GM23338 (cell line): ENCODE measurements around the gene ENTHD1. TPM values are rescaled to one million over a fixed set of nuclear protein-coding genes. Genes with fewer than 3 reads are reported as not detected.

Source experiments
- ATAC-seq: fragments of 200-7000 bp; cut with Tn5 transposase; 3 replicates; pipeline ENCODE4 v1.9.1; 2020
- DNase-seq: peaks from one replicate; pipeline ENCODE4 v3.0.0-alpha.2; 2015; ENCODE audit warnings: low spot score
- H2AFZ ChIP-seq: fragments of 200-600 bp; sonication (generic); 2 replicates; pipeline ENCODE4 v1.8.0; 2016; ENCODE audit warnings: antibody characterized with exemption, mild to moderate bottlenecking, moderate library complexity
- H3F3A ChIP-seq: fragments of 200-600 bp; sonication (generic); replicated peaks from 2 replicates; pipeline ENCODE4 v1.8.0; 2017; ENCODE audit warnings: antibody characterized with exemption, mixed run types, low read depth
- H3K27ac ChIP-seq: fragments of 200-600 bp; sonication (generic); 2 replicates; pipeline ENCODE4 v1.6.1; 2016; ENCODE audit warnings: low read depth
- H3K27me3 ChIP-seq: fragments of 200-600 bp; sonication (generic); 2 replicates; pipeline ENCODE4 v1.8.0; 2016; ENCODE audit warnings: mild to moderate bottlenecking, mixed run types, moderate library complexity; ENCODE audit not compliant: insufficient read depth
- H3K36me3 ChIP-seq: fragments of 200-600 bp; sonication (generic); 2 replicates; pipeline ENCODE4 v1.8.0; 2016; ENCODE audit warnings: mild to moderate bottlenecking; ENCODE audit not compliant: insufficient read depth
- H3K4me1 ChIP-seq: fragments of 200-600 bp; sonication (generic); 2 replicates; pipeline ENCODE4 v1.8.0; 2016; ENCODE audit warnings: mild to moderate bottlenecking, moderate library complexity; ENCODE audit not compliant: insufficient read depth
- H3K4me2 ChIP-seq: fragments of 200-600 bp; sonication (generic); 2 replicates; pipeline ENCODE4 v1.7.1; 2017; ENCODE audit warnings: mixed run types
- H3K4me3 ChIP-seq: fragments of 200-600 bp; sonication (generic); 2 replicates; pipeline ENCODE4 v1.6.1; 2016; ENCODE audit warnings: mixed run types
- H3K79me2 ChIP-seq: fragments of 200-600 bp; sonication (generic); replicated peaks from 2 replicates; pipeline ENCODE4 v1.8.0; 2017; ENCODE audit warnings: mild to moderate bottlenecking; ENCODE audit not compliant: insufficient read depth
- H3K9me2 ChIP-seq: fragments of 200-600 bp; sonication (generic); 2 replicates; pipeline ENCODE4 v1.8.0; 2017; ENCODE audit not compliant: insufficient read depth
- H4K20me1 ChIP-seq: fragments of 200-600 bp; sonication (generic); replicated peaks from 2 replicates; pipeline ENCODE4 v1.8.0; 2017; ENCODE audit warnings: mild to moderate bottlenecking; ENCODE audit not compliant: insufficient read depth
- H3K27ac Mint-ChIP-seq: 2 replicates; pipeline ENCODE4 v1.8.0; 2020; ENCODE audit warnings: inconsistent platforms, mild to moderate bottlenecking, moderate library complexity, mixed read lengths
- H3K27me3 Mint-ChIP-seq: 3 replicates; pipeline ENCODE4 v1.8.0; 2022; ENCODE audit warnings: low read depth, mild to moderate bottlenecking, moderate library complexity, mixed read lengths, inconsistent platforms; ENCODE audit not compliant: insufficient read depth, poor library complexity
- H3K36me3 Mint-ChIP-seq: 3 replicates; pipeline ENCODE4 v1.8.0; 2021; ENCODE audit warnings: low read depth, mild to moderate bottlenecking, inconsistent platforms, moderate library complexity, mixed read lengths
- H3K4me1 Mint-ChIP-seq: 3 replicates; pipeline ENCODE4 v1.8.0; 2020; ENCODE audit warnings: mild to moderate bottlenecking, inconsistent platforms, mixed read lengths
- H3K4me3 Mint-ChIP-seq: 3 replicates; pipeline ENCODE4 v1.8.0; 2021; ENCODE audit warnings: moderate library complexity, mild to moderate bottlenecking, inconsistent platforms, mixed read lengths
- H3K9me3 Mint-ChIP-seq: 3 replicates; pipeline ENCODE4 v1.8.0; 2020; ENCODE audit warnings: moderate library complexity, mild to moderate bottlenecking, inconsistent platforms, mixed read lengths
- EZH2 ChIP-seq: fragments of 200-600 bp; sonication (generic); IDR thresholded peaks from one replicate; pipeline ENCODE4 v1.8.0; 2017; ENCODE audit warnings: antibody characterized with exemption, mild to moderate bottlenecking, low read depth; ENCODE audit not compliant: unreplicated experiment
- JUNB ChIP-seq: IDR thresholded peaks from one replicate; pipeline ENCODE4 v1.6.1; 2016; ENCODE audit warnings: antibody characterized with exemption; ENCODE audit not compliant: unreplicated experiment
- NANOG ChIP-seq: IDR thresholded peaks from 2 replicates; pipeline ENCODE4 v1.6.1; 2016; ENCODE audit warnings: antibody characterized with exemption, borderline replicate concordance
- STAT1 ChIP-seq: IDR thresholded peaks from one replicate; pipeline ENCODE4 v1.6.1; 2016; ENCODE audit warnings: antibody characterized with exemption; ENCODE audit not compliant: unreplicated experiment
- ZNF114 ChIP-seq: fragments of 250-450 bp; sonication (Bioruptor Pico); IDR thresholded peaks from 2 replicates; pipeline ENCODE4 v1.5.0; 2020; ENCODE audit warnings: mild to moderate bottlenecking, moderate library complexity
- polyA plus RNA-seq: library from polyadenylated mRNA; unstranded; fragments of >200 nt; fragmentation: Nextera tagmentation; extraction: Ambion mirVana; gene quantifications from 2 replicates; pipeline ENCODE4 v1.2.1, GENCODE V29; 2016
- total RNA-seq: library from RNA; depleted of rRNA; stranded (reverse); fragments of >200 nt; shearing (Covaris generic); gene quantifications from 2 replicates; pipeline ENCODE4 v1.2.3, GENCODE V29; 2014
- TF ChIP-seq, protein P1 (sequence below), 2 experiments: fragments of 200-600 bp in 1 of 2; sonication (generic) in 1 of 2; conservative IDR thresholded peaks; 2 replicates each; pipeline versions ENCODE4 v1.5.1 to v1.6.1; 2016 to 2017; ENCODE audit warnings: antibody characterized with exemption in 2 of 2, low read depth in 2 of 2, mild to moderate bottlenecking in 2 of 2, moderate library complexity in 1 of 2
- TF ChIP-seq, protein P2 (sequence below): IDR thresholded peaks from one replicate; pipeline ENCODE4 v1.6.1; 2018; ENCODE audit warnings: antibody characterized with exemption; ENCODE audit not compliant: unreplicated experiment
- TF ChIP-seq, protein P3 (sequence below): IDR thresholded peaks from 2 replicates; pipeline ENCODE4 v1.6.1; 2016; ENCODE audit warnings: antibody characterized with exemption
- TF ChIP-seq, protein P4 (sequence below): fragments of 250-450 bp; sonication (Bioruptor Pico); IDR thresholded peaks from 2 replicates; pipeline ENCODE4 v1.5.0; 2020; ENCODE audit warnings: mild to moderate bottlenecking, moderate library complexity

Gene ENTHD1
- total and polyA plus RNA-seq, 2 experiments from 2014 or later, result not detected

DNA sequence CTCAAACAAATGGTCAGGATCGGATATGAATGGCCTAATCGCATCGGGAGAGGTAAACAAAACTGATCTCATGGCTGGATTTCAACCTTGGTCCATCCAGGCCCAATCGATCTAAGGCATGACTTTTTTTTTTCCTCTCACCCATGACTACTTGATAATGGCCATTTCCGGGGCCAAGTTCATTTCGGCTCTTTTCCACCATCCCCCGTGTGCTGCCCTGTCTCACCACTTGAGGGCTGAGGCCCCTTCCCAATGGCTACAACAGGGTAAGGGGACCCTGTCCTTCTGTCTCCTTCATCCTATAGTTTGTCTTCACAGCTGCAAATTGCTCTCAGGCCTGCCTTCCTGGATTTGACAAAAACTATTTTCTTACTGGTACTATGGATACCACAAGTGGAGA is 34.0 kb upstream of the ENTHD1 start:
- Histone ChIP-seq H3K4me2 (no peak overlapping the region), H3K4me1 (peaks cover 6% of the 10 kb centered on the region; the same call in 1 of the 2 replicates), H3K9me2 (no peaks in the 10 kb centered on the region), H3K27ac (no peak overlapping the region), H3F3A (no peaks in the 10 kb centered on the region), H3K4me3 (no peak overlapping the region), H3K27me3 (no peaks in the 10 kb centered on the region), H3K79me2 (no peaks in the 10 kb centered on the region), H3K36me3 (no peaks in the 10 kb centered on the region), H2AFZ (peak overlapping the region; percentile 69; the same call in 1 of the 2 replicates), H4K20me1 (no peaks in the 10 kb centered on the region)
- TF ChIP-seq NANOG, result no peak
- TF ChIP-seq, protein P1, sequence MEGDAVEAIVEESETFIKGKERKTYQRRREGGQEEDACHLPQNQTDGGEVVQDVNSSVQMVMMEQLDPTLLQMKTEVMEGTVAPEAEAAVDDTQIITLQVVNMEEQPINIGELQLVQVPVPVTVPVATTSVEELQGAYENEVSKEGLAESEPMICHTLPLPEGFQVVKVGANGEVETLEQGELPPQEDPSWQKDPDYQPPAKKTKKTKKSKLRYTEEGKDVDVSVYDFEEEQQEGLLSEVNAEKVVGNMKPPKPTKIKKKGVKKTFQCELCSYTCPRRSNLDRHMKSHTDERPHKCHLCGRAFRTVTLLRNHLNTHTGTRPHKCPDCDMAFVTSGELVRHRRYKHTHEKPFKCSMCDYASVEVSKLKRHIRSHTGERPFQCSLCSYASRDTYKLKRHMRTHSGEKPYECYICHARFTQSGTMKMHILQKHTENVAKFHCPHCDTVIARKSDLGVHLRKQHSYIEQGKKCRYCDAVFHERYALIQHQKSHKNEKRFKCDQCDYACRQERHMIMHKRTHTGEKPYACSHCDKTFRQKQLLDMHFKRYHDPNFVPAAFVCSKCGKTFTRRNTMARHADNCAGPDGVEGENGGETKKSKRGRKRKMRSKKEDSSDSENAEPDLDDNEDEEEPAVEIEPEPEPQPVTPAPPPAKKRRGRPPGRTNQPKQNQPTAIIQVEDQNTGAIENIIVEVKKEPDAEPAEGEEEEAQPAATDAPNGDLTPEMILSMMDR (conservative IDR thresholded peaks at IDR 0.05; ENCODE audit: low read depth in 2 of 2), result peak; percentile 60 to 64
- no peak for TF ChIP-seq EZH2
- TF ChIP-seq, protein P2, sequence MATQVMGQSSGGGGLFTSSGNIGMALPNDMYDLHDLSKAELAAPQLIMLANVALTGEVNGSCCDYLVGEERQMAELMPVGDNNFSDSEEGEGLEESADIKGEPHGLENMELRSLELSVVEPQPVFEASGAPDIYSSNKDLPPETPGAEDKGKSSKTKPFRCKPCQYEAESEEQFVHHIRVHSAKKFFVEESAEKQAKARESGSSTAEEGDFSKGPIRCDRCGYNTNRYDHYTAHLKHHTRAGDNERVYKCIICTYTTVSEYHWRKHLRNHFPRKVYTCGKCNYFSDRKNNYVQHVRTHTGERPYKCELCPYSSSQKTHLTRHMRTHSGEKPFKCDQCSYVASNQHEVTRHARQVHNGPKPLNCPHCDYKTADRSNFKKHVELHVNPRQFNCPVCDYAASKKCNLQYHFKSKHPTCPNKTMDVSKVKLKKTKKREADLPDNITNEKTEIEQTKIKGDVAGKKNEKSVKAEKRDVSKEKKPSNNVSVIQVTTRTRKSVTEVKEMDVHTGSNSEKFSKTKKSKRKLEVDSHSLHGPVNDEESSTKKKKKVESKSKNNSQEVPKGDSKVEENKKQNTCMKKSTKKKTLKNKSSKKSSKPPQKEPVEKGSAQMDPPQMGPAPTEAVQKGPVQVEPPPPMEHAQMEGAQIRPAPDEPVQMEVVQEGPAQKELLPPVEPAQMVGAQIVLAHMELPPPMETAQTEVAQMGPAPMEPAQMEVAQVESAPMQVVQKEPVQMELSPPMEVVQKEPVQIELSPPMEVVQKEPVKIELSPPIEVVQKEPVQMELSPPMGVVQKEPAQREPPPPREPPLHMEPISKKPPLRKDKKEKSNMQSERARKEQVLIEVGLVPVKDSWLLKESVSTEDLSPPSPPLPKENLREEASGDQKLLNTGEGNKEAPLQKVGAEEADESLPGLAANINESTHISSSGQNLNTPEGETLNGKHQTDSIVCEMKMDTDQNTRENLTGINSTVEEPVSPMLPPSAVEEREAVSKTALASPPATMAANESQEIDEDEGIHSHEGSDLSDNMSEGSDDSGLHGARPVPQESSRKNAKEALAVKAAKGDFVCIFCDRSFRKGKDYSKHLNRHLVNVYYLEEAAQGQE, result no peak
- TF ChIP-seq, protein P3, sequence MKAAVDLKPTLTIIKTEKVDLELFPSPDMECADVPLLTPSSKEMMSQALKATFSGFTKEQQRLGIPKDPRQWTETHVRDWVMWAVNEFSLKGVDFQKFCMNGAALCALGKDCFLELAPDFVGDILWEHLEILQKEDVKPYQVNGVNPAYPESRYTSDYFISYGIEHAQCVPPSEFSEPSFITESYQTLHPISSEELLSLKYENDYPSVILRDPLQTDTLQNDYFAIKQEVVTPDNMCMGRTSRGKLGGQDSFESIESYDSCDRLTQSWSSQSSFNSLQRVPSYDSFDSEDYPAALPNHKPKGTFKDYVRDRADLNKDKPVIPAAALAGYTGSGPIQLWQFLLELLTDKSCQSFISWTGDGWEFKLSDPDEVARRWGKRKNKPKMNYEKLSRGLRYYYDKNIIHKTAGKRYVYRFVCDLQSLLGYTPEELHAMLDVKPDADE, result no peak
- no peak for TF ChIP-seq ZNF114 (CRISPR knock-in tag)
- no peak for TF ChIP-seq JUNB
- TF ChIP-seq, protein P4, sequence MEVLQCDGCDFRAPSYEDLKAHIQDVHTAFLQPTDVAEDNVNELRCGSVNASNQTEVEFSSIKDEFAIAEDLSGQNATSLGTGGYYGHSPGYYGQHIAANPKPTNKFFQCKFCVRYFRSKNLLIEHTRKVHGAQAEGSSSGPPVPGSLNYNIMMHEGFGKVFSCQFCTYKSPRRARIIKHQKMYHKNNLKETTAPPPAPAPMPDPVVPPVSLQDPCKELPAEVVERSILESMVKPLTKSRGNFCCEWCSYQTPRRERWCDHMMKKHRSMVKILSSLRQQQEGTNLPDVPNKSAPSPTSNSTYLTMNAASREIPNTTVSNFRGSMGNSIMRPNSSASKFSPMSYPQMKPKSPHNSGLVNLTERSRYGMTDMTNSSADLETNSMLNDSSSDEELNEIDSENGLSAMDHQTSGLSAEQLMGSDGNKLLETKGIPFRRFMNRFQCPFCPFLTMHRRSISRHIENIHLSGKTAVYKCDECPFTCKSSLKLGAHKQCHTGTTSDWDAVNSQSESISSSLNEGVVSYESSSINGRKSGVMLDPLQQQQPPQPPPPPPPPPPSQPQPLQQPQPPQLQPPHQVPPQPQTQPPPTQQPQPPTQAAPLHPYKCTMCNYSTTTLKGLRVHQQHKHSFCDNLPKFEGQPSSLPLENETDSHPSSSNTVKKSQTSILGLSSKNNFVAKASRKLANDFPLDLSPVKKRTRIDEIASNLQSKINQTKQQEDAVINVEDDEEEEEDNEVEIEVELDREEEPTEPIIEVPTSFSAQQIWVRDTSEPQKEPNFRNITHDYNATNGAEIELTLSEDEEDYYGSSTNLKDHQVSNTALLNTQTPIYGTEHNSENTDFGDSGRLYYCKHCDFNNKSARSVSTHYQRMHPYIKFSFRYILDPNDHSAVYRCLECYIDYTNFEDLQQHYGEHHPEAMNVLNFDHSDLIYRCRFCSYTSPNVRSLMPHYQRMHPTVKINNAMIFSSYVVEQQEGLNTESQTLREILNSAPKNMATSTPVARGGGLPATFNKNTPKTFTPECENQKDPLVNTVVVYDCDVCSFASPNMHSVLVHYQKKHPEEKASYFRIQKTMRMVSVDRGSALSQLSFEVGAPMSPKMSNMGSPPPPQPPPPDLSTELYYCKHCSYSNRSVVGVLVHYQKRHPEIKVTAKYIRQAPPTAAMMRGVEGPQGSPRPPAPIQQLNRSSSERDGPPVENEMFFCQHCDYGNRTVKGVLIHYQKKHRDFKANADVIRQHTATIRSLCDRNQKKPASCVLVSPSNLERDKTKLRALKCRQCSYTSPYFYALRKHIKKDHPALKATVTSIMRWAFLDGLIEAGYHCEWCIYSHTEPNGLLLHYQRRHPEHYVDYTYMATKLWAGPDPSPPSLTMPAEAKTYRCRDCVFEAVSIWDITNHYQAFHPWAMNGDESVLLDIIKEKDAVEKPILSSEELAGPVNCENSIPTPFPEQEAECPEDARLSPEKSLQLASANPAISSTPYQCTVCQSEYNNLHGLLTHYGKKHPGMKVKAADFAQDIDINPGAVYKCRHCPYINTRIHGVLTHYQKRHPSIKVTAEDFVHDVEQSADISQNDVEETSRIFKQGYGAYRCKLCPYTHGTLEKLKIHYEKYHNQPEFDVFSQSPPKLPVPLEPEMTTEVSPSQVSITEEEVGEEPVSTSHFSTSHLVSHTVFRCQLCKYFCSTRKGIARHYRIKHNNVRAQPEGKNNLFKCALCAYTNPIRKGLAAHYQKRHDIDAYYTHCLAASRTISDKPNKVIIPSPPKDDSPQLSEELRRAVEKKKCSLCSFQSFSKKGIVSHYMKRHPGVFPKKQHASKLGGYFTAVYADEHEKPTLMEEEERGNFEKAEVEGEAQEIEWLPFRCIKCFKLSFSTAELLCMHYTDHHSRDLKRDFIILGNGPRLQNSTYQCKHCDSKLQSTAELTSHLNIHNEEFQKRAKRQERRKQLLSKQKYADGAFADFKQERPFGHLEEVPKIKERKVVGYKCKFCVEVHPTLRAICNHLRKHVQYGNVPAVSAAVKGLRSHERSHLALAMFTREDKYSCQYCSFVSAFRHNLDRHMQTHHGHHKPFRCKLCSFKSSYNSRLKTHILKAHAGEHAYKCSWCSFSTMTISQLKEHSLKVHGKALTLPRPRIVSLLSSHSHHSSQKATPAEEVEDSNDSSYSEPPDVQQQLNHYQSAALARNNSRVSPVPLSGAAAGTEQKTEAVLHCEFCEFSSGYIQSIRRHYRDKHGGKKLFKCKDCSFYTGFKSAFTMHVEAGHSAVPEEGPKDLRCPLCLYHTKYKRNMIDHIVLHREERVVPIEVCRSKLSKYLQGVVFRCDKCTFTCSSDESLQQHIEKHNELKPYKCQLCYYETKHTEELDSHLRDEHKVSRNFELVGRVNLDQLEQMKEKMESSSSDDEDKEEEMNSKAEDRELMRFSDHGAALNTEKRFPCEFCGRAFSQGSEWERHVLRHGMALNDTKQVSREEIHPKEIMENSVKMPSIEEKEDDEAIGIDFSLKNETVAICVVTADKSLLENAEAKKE, result 0 out of 2 replicates have a peak, but pooled peaks have one; percentile 11
- TF ChIP-seq STAT1, result no peak
- no peak overlapping the region for H3K27ac Mint-ChIP-seq
- no peak overlapping the region for H3K4me3 Mint-ChIP-seq
- no peaks in the 10 kb centered on the region for H3K36me3 Mint-ChIP-seq
- DNase-seq, result peak; percentile 73
- no peaks in the 10 kb centered on the region for H3K27me3 Mint-ChIP-seq
- ATAC-seq, result peak; percentile 96
- peaks cover 16% of the 10 kb centered on the region for H3K4me1 Mint-ChIP-seq
- no peaks in the 10 kb centered on the region for H3K9me3 Mint-ChIP-seq
